ENCODE measurements around the gene HS2ST1. TPM values are rescaled to one million over a fixed set of nuclear protein-coding genes. Genes with fewer than 3 reads are reported as not detected.

HS2ST1 gene
- total and polyA plus RNA-seq, 4 donors: 5.4 to 11.8 (median 8.2) TPM

DNA sequence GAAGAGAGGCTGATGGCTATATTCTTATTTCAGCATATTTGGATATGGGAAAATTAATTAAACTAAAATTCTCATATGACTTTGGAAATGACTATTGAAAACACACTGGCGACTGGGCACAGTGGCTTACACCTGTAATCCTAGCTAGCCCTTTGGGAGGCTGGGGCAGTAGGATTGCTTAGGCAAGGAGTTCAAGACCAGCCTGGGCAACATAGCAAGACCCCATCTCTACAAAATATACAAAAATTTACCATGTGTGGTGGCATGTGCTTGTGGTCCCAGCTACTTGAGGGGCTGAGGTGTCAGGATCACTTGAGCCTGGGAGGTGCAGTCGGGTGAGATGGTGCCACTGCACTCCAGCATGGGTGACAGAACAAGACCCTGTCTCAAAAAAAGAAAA is 26.2 kb downstream of the HS2ST1 start:
- H3K9me3 ChIP-seq (ENCODE audit: control insufficient read depth in 4 of 4, low read length in 3 of 4): no peaks in the 10 kb centered on the region
- H3K4me1 ChIP-seq (ENCODE audit: control insufficient read depth in 4 of 4, insufficient read depth in 4 of 4, low read length in 3 of 4): peaks cover 0 to 13% (median 6%) of the 10 kb centered on the region in 4 donors
- no peak overlapping the region for H3K9ac ChIP-seq (ENCODE audit: low read depth in 1 of 2, low read length in 2 of 2)
- H3K4me3 ChIP-seq (ENCODE audit: low read depth in 1 of 3, low read length in 3 of 3): no peak overlapping the region
- no peak overlapping the region for H3K27ac ChIP-seq (ENCODE audit: low read depth in 1 of 2, low read length in 2 of 2)
- no peak for DNase-seq (ENCODE audit: low spot score)
- WGBS: 93% methylated on average over 2 of the region's 2 CpGs
- H3K36me3 ChIP-seq (ENCODE audit: control insufficient read depth in 4 of 4, insufficient read depth in 3 of 4, low read depth in 1 of 4, low read length in 3 of 4): no peaks in the 10 kb centered on the region
- TF ChIP-seq FOXA2 (IDR thresholded peaks at IDR 0.05) (no peak), TAF1 (conservative IDR thresholded peaks at IDR 0.05) (no peak), RAD21 (IDR thresholded peaks at IDR 0.05) (no peak), RXRA (IDR thresholded peaks at IDR 0.05) (no peak), JUND (IDR thresholded peaks at IDR 0.05) (no peak), EGR1 (IDR thresholded peaks at IDR 0.05; ENCODE audit: low read depth in 2 of 2) (no peak), SP1 (IDR thresholded peaks at IDR 0.05) (no peak), HNF4G (IDR thresholded peaks at IDR 0.05) (no peak), NR2F2 (IDR thresholded peaks at IDR 0.05) (no peak), GABPA (IDR thresholded peaks at IDR 0.05 in 1 of 2, conservative IDR thresholded peaks at IDR 0.05 in 1 of 2) (no peak), HNF4A (conservative IDR thresholded peaks at IDR 0.05) (no peak)
- TF ChIP-seq, protein P1, sequence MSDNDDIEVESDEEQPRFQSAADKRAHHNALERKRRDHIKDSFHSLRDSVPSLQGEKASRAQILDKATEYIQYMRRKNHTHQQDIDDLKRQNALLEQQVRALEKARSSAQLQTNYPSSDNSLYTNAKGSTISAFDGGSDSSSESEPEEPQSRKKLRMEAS (IDR thresholded peaks at IDR 0.05): no peak
- TF ChIP-seq, protein P2, sequence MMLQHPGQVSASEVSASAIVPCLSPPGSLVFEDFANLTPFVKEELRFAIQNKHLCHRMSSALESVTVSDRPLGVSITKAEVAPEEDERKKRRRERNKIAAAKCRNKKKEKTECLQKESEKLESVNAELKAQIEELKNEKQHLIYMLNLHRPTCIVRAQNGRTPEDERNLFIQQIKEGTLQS (IDR thresholded peaks at IDR 0.05): no peak
- TF ChIP-seq, protein P3, sequence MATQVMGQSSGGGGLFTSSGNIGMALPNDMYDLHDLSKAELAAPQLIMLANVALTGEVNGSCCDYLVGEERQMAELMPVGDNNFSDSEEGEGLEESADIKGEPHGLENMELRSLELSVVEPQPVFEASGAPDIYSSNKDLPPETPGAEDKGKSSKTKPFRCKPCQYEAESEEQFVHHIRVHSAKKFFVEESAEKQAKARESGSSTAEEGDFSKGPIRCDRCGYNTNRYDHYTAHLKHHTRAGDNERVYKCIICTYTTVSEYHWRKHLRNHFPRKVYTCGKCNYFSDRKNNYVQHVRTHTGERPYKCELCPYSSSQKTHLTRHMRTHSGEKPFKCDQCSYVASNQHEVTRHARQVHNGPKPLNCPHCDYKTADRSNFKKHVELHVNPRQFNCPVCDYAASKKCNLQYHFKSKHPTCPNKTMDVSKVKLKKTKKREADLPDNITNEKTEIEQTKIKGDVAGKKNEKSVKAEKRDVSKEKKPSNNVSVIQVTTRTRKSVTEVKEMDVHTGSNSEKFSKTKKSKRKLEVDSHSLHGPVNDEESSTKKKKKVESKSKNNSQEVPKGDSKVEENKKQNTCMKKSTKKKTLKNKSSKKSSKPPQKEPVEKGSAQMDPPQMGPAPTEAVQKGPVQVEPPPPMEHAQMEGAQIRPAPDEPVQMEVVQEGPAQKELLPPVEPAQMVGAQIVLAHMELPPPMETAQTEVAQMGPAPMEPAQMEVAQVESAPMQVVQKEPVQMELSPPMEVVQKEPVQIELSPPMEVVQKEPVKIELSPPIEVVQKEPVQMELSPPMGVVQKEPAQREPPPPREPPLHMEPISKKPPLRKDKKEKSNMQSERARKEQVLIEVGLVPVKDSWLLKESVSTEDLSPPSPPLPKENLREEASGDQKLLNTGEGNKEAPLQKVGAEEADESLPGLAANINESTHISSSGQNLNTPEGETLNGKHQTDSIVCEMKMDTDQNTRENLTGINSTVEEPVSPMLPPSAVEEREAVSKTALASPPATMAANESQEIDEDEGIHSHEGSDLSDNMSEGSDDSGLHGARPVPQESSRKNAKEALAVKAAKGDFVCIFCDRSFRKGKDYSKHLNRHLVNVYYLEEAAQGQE (IDR thresholded peaks at IDR 0.05): no peak
- TF ChIP-seq, protein P4, sequence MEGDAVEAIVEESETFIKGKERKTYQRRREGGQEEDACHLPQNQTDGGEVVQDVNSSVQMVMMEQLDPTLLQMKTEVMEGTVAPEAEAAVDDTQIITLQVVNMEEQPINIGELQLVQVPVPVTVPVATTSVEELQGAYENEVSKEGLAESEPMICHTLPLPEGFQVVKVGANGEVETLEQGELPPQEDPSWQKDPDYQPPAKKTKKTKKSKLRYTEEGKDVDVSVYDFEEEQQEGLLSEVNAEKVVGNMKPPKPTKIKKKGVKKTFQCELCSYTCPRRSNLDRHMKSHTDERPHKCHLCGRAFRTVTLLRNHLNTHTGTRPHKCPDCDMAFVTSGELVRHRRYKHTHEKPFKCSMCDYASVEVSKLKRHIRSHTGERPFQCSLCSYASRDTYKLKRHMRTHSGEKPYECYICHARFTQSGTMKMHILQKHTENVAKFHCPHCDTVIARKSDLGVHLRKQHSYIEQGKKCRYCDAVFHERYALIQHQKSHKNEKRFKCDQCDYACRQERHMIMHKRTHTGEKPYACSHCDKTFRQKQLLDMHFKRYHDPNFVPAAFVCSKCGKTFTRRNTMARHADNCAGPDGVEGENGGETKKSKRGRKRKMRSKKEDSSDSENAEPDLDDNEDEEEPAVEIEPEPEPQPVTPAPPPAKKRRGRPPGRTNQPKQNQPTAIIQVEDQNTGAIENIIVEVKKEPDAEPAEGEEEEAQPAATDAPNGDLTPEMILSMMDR (IDR thresholded peaks at IDR 0.05; ENCODE audit: low read depth, low read length, missing input control): no peak
- TF ChIP-seq, protein P5, sequence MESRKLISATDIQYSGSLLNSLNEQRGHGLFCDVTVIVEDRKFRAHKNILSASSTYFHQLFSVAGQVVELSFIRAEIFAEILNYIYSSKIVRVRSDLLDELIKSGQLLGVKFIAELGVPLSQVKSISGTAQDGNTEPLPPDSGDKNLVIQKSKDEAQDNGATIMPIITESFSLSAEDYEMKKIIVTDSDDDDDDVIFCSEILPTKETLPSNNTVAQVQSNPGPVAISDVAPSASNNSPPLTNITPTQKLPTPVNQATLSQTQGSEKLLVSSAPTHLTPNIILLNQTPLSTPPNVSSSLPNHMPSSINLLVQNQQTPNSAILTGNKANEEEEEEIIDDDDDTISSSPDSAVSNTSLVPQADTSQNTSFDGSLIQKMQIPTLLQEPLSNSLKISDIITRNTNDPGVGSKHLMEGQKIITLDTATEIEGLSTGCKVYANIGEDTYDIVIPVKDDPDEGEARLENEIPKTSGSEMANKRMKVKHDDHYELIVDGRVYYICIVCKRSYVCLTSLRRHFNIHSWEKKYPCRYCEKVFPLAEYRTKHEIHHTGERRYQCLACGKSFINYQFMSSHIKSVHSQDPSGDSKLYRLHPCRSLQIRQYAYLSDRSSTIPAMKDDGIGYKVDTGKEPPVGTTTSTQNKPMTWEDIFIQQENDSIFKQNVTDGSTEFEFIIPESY (IDR thresholded peaks at IDR 0.05): no peak
- H3K27me3 ChIP-seq (ENCODE audit: control insufficient read depth in 4 of 4, insufficient read depth in 4 of 4, low read length in 3 of 4): no peaks in the 10 kb centered on the region

DNA sequence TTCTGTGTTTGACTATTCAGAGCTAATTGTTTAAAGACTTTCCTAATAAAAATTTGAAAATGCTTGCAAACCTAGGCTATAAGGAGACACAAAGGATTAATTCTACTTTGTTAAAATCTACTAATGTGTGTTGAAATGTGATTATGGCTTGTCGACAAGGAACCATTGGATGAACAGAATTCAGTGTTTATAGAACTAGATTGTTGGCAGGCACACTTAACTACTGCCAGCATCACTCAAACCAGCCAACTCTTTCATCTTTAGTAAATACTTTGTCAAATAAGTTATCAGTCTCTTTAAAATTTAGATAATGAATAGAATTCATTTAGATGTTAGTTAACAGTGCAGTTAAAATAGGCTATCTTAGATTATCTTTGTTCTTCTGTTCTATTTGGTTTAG is 27.6 kb downstream of the HS2ST1 start:
- peaks cover 1 to 11% (median 6%) of the 10 kb centered on the region in 4 donors for H3K4me1 ChIP-seq (ENCODE audit: control insufficient read depth in 4 of 4, insufficient read depth in 4 of 4, low read length in 3 of 4)
- DNase-seq (ENCODE audit: low spot score): no peak
- H3K36me3 ChIP-seq (ENCODE audit: control insufficient read depth in 4 of 4, insufficient read depth in 3 of 4, low read depth in 1 of 4, low read length in 3 of 4): no peaks in the 10 kb centered on the region
- no peak overlapping the region for H3K9ac ChIP-seq (ENCODE audit: low read depth in 1 of 2, low read length in 2 of 2)
- no peak overlapping the region for H3K27ac ChIP-seq (ENCODE audit: low read depth in 1 of 2, low read length in 2 of 2)
- H3K9me3 ChIP-seq (ENCODE audit: control insufficient read depth in 4 of 4, low read length in 3 of 4): no peaks in the 10 kb centered on the region
- WGBS: 20% methylated on average over 1 of the region's 1 CpG
- no peaks in the 10 kb centered on the region for H3K27me3 ChIP-seq (ENCODE audit: control insufficient read depth in 4 of 4, insufficient read depth in 4 of 4, low read length in 3 of 4)
- no peak for TF ChIP-seq HNF4G (IDR thresholded peaks at IDR 0.05)
- TF ChIP-seq HNF4A (conservative IDR thresholded peaks at IDR 0.05): no peak
- TF ChIP-seq JUND (IDR thresholded peaks at IDR 0.05): no peak
- no peak overlapping the region for H3K4me3 ChIP-seq (ENCODE audit: low read depth in 1 of 3, low read length in 3 of 3)

All from liver (tissue), 9 donors.